GM21737 (cell line): ENCODE results near the gene ESYT1.

Experiments used
- ATAC-seq: cut with Tn5 transposase; IDR thresholded peaks from one replicate; pipeline ENCODE4 v1.9.1; 2021; ENCODE audit warnings: mild to moderate bottlenecking, moderate library complexity; ENCODE audit not compliant: unreplicated experiment

The ESYT1 gene

GRCh38 chr12:56172839-56173238, 44.8 kb downstream of the ESYT1 start:
- no peak for ATAC-seq

DNA sequence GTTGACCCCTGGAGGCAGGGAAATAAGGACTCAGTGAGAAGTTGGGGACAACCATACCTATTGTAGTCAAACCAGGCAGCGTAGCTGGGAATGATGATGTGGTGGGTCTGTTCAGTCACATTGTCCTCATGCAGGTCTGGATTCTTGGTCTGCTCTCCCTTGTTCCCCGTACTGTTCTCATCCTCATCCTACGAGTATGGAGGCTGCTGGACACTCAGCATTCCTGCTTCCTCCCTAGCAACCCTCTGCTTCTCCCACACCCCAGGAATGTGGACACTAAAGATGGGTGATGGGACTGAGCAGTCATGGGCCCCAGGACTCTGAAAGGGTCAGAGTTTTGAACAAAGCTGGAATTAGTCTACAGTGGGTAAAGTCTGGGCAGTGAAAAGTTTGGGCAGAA, 50.3 kb downstream of the ESYT1 start:
- ATAC-seq, result no peak

DNA sequence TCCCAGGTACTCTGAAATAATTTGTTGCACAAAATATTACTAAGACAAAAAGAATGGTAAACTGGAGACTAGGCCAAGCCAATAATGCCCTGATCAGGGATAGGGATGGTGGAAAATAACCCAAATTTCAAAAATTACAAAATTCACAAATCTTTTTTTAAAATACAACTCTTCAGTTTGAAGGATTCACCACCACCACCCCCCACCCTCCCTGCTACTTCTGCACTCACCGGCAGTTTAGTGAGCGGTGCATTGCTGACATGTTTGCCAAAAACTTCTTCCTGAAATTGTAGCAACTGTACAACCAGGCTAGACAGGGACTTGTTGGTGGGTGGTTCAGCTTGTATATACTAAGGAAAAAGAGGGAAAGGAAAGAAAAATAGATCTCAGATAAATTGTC, 58.9 kb downstream of the ESYT1 start:
- ATAC-seq, result no peak

DNA sequence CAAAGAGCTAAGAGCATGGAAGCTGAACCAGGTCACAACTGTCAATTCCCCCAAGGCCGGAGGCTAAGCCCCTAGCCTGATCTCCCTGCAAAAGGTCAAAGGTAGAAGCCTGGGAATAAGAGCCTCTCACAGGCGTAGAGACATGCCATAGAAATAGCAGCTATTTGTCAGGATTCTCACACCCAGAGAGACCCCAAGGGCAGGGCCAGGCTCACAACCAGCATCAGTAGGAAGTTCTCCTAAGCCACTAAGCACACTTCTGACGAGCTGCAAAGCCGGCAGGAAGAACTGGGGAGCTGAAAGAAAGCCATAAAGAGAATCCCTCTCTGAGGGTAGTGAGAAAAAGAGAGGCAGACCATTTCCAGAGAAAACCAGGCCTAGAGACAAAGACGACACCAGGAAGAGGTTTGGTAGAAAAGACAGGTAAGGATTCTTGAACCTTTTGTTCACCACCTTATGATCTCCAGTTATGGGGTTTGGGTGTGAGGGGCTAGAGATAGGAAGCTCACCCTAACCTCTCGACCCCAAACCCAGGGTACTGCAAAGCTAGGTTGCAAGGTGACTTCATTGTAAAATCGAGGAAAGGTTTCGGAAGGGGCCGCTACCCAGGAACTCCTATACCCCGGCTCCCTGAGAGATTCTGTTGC, 60.2 kb downstream of the ESYT1 start:
- no peak for ATAC-seq

DNA sequence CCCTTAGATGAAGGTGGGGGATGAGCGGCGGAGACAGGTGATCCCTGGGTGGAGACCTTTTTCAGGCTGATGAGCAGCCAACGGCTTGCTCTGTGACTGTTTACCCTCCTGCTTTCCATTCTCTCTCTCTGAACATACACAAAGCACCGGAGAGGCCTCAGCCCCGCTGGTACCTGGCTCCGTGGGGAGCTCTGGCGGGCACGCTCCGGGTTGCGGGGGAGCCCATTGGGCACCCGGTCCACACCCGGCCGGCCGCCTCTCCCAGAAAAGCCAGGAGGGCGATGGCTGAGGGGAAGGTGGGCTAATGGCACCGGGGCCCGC, 60.7 kb downstream of the ESYT1 start:
- ATAC-seq, result peak; percentile 3

GRCh38 chr12:56189099-56189917, 61.2 kb downstream of the ESYT1 start, which contains the start of gene SMARCC2:
Gene SMARCC2 (minus strand): TSS chr12:56189483. CDS start chr12:56189461, 22 bp downstream.
- ATAC-seq, result peak; percentile 67

- peak; percentile 24 for ATAC-seq
These were observed 62.0 kb downstream of the ESYT1 start for GRCh38 chr12:56189918-56190694.

DNA sequence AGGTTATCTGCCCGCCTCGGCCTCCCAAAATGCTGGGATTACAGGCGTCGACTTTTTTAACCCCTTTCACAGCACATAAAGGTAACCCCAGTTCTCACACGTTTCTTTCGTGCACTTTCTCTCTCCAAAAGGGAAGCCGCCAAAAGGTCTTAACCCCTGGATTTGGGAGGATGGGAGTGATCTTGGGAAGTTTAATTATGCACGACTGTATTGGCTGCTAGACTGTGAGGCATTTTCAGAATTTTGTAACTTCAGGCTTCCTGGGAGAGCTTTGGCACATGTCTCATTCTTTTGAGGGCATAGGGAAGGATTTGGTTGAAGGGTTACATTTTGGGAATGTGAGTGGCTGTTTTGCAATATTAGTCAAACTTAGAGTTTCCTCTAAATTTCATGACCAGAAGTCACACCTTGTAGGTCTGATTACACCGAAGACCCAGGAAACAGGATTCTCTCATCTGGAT, 62.7 kb downstream of the ESYT1 start:
- no peak for ATAC-seq

DNA sequence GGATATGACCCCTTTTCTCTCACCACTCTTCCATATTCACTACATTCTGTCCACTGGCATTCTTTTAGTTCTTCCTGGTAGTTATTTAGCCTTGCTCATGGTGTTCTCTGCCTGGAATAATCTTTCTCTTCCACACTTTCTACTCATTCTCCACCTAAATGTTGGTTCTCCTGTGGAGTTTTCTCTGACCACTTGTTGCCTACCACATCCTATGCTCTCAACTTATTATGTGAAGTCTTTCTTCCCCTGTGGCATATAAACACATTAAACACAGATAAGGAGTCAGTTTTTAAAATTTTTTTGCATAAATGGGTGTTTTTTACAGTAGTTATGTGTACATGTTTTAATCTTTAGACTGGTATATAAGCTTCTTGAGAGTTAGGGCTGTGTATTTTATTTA, 64.5 kb downstream of the ESYT1 start:
- ATAC-seq, result no peak

- no peak for ATAC-seq
These were observed 65.0 kb downstream of the ESYT1 start for GRCh38 chr12:56193025-56193578.
